ENCODE data around the gene LTB4R. TPM values are rescaled to one million over a fixed set of nuclear protein-coding genes. Genes with fewer than 3 reads are reported as not detected.

Gene LTB4R
- total RNA-seq, 2 donors from 2014 or later = 8.9 to 13.1 TPM

DNA sequence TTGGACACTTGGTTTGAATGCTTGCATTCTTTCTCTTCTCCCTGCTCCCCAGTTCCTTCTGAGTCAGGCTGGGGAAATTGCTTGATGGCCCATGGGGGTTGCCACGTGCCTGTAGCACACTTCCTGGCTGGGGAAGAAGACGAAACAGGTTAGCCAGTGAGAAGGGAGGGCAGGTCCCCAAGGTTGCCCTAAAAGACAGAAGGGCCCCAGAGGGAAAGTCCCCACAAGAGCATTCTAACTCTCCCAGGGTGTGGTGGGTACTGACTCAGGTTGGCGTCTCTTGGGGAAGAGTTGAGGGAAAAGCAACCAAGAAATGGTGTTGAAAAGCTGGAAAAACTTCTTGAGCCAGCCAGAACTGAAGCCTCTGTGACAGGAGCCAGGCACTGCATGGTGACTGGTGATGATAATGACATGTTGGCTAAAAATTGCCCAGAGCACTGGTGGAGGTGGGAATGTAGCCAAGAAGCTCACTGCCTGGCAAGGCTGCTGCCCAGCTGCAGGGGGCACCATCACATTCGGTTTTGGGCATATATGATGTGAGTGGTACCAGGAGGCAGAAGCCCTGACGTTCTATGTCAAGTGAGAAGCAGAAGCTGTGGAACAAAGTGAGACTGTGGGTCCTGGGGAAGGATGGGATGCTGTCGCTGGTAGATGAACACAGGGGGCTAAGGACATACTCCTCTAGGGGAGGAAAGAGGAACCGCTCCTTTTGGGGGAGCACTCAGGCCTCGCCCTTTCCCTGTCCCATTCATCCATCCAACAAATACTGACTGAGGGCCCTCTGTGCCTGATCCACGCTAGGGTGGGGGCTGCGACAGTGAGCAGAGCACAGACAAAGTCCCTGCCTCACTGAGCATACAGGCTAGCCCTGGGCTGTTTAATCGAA is 31.8 kb upstream of the LTB4R start:
- no peaks in the 10 kb centered on the region for H3K27me3 ChIP-seq (replicated peaks; ENCODE audit: insufficient read depth)
- TF ChIP-seq, protein P1, sequence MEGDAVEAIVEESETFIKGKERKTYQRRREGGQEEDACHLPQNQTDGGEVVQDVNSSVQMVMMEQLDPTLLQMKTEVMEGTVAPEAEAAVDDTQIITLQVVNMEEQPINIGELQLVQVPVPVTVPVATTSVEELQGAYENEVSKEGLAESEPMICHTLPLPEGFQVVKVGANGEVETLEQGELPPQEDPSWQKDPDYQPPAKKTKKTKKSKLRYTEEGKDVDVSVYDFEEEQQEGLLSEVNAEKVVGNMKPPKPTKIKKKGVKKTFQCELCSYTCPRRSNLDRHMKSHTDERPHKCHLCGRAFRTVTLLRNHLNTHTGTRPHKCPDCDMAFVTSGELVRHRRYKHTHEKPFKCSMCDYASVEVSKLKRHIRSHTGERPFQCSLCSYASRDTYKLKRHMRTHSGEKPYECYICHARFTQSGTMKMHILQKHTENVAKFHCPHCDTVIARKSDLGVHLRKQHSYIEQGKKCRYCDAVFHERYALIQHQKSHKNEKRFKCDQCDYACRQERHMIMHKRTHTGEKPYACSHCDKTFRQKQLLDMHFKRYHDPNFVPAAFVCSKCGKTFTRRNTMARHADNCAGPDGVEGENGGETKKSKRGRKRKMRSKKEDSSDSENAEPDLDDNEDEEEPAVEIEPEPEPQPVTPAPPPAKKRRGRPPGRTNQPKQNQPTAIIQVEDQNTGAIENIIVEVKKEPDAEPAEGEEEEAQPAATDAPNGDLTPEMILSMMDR (IDR thresholded peaks at IDR 0.05) = no peak
- no peak overlapping the region for H3K4me3 ChIP-seq
- no peaks in the 10 kb centered on the region for H3K9me3 ChIP-seq
- no peak for ATAC-seq (ENCODE audit: insufficient number of reproducible peaks, low FRiP score, low read depth)
- DNase-seq (ENCODE audit: low spot score) = no peak
- no peak overlapping the region for H3K27ac ChIP-seq
- H3K36me3 ChIP-seq = no peaks in the 10 kb centered on the region
- H3K4me1 ChIP-seq (ENCODE audit: control insufficient read depth in 1 of 2, low read depth in 2 of 2) = no peaks in the 10 kb centered on the region

GRCh38 chr14:24280797-24281460 is 30.4 kb upstream of the LTB4R start:
- Histone ChIP-seq H3K36me3 (no peaks in the 10 kb centered on the region), H3K27ac (no peak overlapping the region), H3K4me3 (no peak overlapping the region), H3K27me3 (replicated peaks; ENCODE audit: insufficient read depth) (no peaks in the 10 kb centered on the region), H3K9me3 (no peaks in the 10 kb centered on the region), H3K4me1 (ENCODE audit: control insufficient read depth in 1 of 2, low read depth in 2 of 2) (no peaks in the 10 kb centered on the region)
- DNase-seq (ENCODE audit: low spot score) = no peak
- no peak for ATAC-seq (ENCODE audit: insufficient number of reproducible peaks, low FRiP score, low read depth)
- TF ChIP-seq, protein P1 (IDR thresholded peaks at IDR 0.05) = no peak

GRCh38 chr14:24281636-24282035 is 29.7 kb upstream of the LTB4R start:
- Histone ChIP-seq H3K36me3 (no peaks in the 10 kb centered on the region), H3K27me3 (replicated peaks; ENCODE audit: insufficient read depth) (no peaks in the 10 kb centered on the region), H3K4me3 (no peak overlapping the region), H3K4me1 (ENCODE audit: control insufficient read depth in 1 of 2, low read depth in 2 of 2) (no peaks in the 10 kb centered on the region), H3K27ac (no peak overlapping the region), H3K9me3 (no peaks in the 10 kb centered on the region)
- DNase-seq (ENCODE audit: low spot score) (no peak), ATAC-seq (ENCODE audit: insufficient number of reproducible peaks, low FRiP score, low read depth) (no peak)
- TF ChIP-seq, protein P1 (IDR thresholded peaks at IDR 0.05) = no peak

DNA sequence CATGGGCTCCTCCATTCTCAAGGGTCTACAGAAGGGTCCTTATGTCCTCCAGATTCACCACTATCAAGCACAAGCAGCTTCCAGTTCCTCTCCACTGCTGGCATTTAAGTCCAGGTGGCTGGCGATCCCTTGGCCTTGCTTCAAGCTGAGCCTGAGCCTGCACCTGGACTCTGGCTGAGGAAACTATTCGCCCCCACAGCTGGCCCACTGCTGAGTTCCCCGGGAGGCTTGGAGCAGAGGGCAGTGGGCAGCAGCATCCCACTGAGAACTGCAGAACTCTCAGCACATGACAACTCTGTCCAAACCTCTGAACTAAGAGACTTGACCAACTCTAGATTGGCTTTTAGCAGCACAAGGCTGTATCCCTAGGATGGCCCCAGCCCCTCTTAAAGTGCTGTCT is 28.6 kb upstream of the LTB4R start:
- TF ChIP-seq, protein P1 (IDR thresholded peaks at IDR 0.05) = no peak
- H3K4me1 ChIP-seq (ENCODE audit: control insufficient read depth in 1 of 2, low read depth in 2 of 2) = no peaks in the 10 kb centered on the region
- no peak overlapping the region for H3K27ac ChIP-seq
- H3K9me3 ChIP-seq = no peaks in the 10 kb centered on the region
- no peak overlapping the region for H3K4me3 ChIP-seq
- ATAC-seq (ENCODE audit: insufficient number of reproducible peaks, low FRiP score, low read depth) (no peak), DNase-seq (ENCODE audit: low spot score) (no peak)
- no peaks in the 10 kb centered on the region for H3K36me3 ChIP-seq
- H3K27me3 ChIP-seq (replicated peaks; ENCODE audit: insufficient read depth) = no peaks in the 10 kb centered on the region

DNA sequence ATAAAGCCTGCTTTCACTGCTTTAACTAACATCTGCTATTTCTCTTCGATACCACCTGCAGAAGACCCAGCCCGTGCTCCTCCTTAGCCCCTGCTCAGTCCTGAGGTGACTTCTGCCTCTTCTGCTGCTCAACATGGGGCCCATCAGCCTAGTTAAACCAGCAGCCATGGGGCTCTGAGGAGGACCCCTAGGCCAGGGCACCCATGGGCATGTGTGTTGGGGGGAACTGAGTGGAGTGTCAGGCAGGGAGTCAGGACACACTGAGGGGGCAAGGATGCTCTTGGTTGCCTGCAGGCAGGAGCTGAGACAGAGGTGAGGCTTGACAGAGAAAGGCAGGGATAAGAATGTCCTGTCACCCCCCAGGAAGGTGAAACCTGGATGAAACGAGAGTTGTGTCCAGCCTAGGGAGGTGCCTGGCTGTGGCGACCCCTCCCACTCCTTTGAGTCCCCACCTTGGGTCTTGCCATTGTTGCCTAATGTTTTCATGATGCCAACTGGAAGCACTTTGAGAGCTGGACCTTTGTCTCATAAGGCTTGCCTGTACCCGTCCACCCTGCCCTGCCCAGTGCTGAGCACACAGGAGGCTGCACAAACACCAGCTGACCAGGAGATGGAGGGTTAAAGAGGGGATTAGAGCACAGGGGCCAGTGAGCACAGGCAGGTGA is 27.4 kb upstream of the LTB4R start:
- Histone ChIP-seq H3K4me1 (ENCODE audit: control insufficient read depth in 1 of 2, low read depth in 2 of 2) (no peaks in the 10 kb centered on the region), H3K36me3 (no peaks in the 10 kb centered on the region), H3K27ac (no peak overlapping the region), H3K27me3 (replicated peaks; ENCODE audit: insufficient read depth) (no peaks in the 10 kb centered on the region), H3K4me3 (no peak overlapping the region), H3K9me3 (no peaks in the 10 kb centered on the region)
- TF ChIP-seq, protein P1 (IDR thresholded peaks at IDR 0.05) = no peak
- ATAC-seq (ENCODE audit: insufficient number of reproducible peaks, low FRiP score, low read depth) (no peak), DNase-seq (ENCODE audit: low spot score) (no peak)
